DND-41 (cell line): ENCODE data around the gene FOSL1.
"Not testable (repeated sequence)": the region's sequence is repeated elsewhere in the genome, so short reads cannot be mapped to it uniquely, and the experiment has no call there.

Experiments
- ATAC-seq: fragments of 200-7000 bp; cut with Tn5 transposase; 3 replicates; pipeline ENCODE4 v1.9.1; 2021; ENCODE audit warnings: low read depth; ENCODE audit not compliant: insufficient read depth
- DNase-seq: peaks from one replicate; pipeline ENCODE4 v3.0.0-alpha.2; 2020
- H2AFZ ChIP-seq: 2 replicates; pipeline ENCODE4 v1.6.0; 2012; ENCODE audit warnings: low read depth, low read length
- H3K27ac ChIP-seq: 2 replicates; pipeline ENCODE4 v1.5.1; 2012; ENCODE audit warnings: low read length, inconsistent platforms
- H3K27me3 ChIP-seq: fragments of 200-600 bp; sonication (generic); 2 replicates; pipeline ENCODE4 v1.6.0; 2012; ENCODE audit warnings: low read length, mild to moderate bottlenecking, inconsistent platforms; ENCODE audit not compliant: insufficient read depth, poor library complexity
- H3K36me3 ChIP-seq: 2 replicates; pipeline ENCODE4 v1.5.1; 2012; ENCODE audit warnings: low read length, inconsistent platforms; ENCODE audit not compliant: insufficient read depth
- H3K4me1 ChIP-seq: 2 replicates; pipeline ENCODE4 v1.5.1; 2012; ENCODE audit warnings: mild to moderate bottlenecking, low read length; ENCODE audit not compliant: insufficient read depth
- H3K4me2 ChIP-seq: 2 replicates; pipeline ENCODE4 v1.6.0; 2012; ENCODE audit warnings: mild to moderate bottlenecking, moderate library complexity, low read length, inconsistent platforms; ENCODE audit not compliant: insufficient read depth
- H3K4me3 ChIP-seq, 2 experiments: fragments of 200-600 bp in 1 of 2; shearing (Covaris generic) in 1 of 2; 2 replicates each; pipeline ENCODE4 v1.5.1; 2012 to 2016; ENCODE audit warnings: inconsistent platforms in 2 of 2, low read length in 2 of 2, mild to moderate bottlenecking in 2 of 2, low read depth in 1 of 2, moderate library complexity in 1 of 2
- H3K79me2 ChIP-seq: 2 replicates; pipeline ENCODE4 v1.6.0; 2012; ENCODE audit warnings: low read length, inconsistent platforms; ENCODE audit not compliant: insufficient read depth
- H3K9ac ChIP-seq: 2 replicates; pipeline ENCODE4 v1.6.0; 2012; ENCODE audit warnings: low read depth, mild to moderate bottlenecking, inconsistent platforms, low read length, moderate library complexity
- H3K9me3 ChIP-seq: 2 replicates; pipeline ENCODE4 v1.5.1; 2012; ENCODE audit warnings: low read length, moderate library complexity, mild to moderate bottlenecking, inconsistent platforms; ENCODE audit not compliant: insufficient read depth, severe bottlenecking
- H4K20me1 ChIP-seq: 2 replicates; pipeline ENCODE4 v1.6.0; 2012; ENCODE audit warnings: low read length; ENCODE audit not compliant: insufficient read depth
- EZH2 ChIP-seq: IDR thresholded peaks from 3 replicates; pipeline ENCODE4 v1.6.1; 2012; ENCODE audit warnings: borderline replicate concordance, low read depth, mild to moderate bottlenecking, moderate library complexity, low read length, inconsistent platforms; ENCODE audit not compliant: severe bottlenecking
- TF ChIP-seq, protein P1 (sequence below): IDR thresholded peaks from 2 replicates; pipeline ENCODE4 v1.5.1; 2012; ENCODE audit warnings: borderline replicate concordance, low read length, moderate library complexity, mild to moderate bottlenecking; ENCODE audit not compliant: poor library complexity, severe bottlenecking; ENCODE audit errors: extremely low read depth

The FOSL1 gene

DNA sequence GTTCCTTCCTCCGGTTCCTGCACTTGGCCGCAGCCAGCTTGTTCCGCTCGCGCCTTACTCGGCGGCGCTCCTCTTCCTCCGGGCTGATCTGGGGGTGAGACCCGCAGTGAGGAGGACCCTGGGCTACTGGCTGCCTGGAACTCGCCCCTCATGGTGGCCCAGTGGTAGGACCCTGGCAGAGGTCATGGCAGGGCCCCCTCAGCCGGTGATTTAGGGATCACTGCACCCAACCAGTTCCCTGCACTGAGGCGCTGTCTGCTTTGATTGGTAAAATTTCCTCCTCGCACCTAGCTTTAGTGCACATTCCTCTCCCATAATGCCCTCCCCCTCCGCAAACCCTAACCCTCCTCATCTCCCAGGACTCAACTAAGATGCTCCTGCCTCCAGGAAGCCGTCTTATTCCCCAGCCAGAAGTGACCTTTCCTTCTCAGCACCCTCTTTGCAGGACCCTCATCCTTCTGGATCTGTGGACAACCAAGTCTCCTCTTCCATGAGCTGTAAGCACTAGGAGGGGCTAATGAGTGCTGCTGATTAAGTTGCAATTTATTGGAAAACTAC is 6.1 kb downstream of the FOSL1 start:
- H3K4me2 ChIP-seq, result no peak overlapping the region
- H4K20me1 ChIP-seq, result peaks cover 21% of the 10 kb centered on the region; the same call in 1 of the 2 replicates
- no peak for TF ChIP-seq EZH2
- TF ChIP-seq, protein P1, sequence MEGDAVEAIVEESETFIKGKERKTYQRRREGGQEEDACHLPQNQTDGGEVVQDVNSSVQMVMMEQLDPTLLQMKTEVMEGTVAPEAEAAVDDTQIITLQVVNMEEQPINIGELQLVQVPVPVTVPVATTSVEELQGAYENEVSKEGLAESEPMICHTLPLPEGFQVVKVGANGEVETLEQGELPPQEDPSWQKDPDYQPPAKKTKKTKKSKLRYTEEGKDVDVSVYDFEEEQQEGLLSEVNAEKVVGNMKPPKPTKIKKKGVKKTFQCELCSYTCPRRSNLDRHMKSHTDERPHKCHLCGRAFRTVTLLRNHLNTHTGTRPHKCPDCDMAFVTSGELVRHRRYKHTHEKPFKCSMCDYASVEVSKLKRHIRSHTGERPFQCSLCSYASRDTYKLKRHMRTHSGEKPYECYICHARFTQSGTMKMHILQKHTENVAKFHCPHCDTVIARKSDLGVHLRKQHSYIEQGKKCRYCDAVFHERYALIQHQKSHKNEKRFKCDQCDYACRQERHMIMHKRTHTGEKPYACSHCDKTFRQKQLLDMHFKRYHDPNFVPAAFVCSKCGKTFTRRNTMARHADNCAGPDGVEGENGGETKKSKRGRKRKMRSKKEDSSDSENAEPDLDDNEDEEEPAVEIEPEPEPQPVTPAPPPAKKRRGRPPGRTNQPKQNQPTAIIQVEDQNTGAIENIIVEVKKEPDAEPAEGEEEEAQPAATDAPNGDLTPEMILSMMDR, result no peak
- H2AFZ ChIP-seq, result no peak overlapping the region
- H3K27me3 ChIP-seq, result peaks cover 10% of the 10 kb centered on the region
- H3K79me2 ChIP-seq, result peaks cover 12% of the 10 kb centered on the region
- H3K27ac ChIP-seq, result no peak overlapping the region
- DNase-seq (no peak), ATAC-seq (no peak)
- no peak overlapping the region for H3K9ac ChIP-seq
- peaks cover 47% of the 10 kb centered on the region for H3K4me1 ChIP-seq
- H3K36me3 ChIP-seq, result no peaks in the 10 kb centered on the region
- H3K4me3 ChIP-seq, result no peak overlapping the region
- H3K9me3 ChIP-seq, result no peaks in the 10 kb centered on the region

DNA sequence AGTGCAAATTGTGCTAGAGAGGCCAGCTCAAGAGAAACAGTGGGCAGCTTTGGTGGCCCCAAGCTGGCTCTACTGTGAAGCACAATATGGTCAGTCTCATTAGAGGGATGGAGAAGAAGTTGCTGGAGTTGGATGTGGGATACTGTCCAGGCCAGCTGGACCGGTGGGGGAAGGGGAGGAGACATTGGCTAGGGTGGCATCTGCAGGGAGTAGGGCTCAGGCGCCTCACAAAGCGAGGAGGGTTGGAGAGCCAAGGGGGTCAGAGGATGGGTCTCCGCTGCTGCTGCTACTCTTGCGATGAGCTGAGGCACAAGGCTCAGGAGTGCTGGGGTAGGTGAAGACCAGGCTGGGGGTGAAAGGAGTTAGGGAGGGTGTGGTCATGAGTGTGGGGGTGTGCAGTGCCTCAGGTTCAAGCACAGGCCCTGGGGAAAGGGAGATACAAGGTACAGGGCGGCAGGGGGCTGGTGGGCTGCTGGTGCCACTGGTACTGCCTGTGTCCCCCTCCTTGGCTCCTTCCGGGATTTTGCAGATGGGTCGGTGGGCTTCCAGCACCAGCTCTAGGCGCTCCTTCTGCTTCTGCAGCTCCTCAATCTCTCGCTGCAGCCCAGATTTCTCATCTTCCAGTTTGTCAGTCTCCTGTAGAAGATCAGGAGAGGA is 7.4 kb downstream of the FOSL1 start:
- Histone ChIP-seq H4K20me1 (peaks cover 21% of the 10 kb centered on the region; the same call in 1 of the 2 replicates), H3K79me2 (peaks cover 18% of the 10 kb centered on the region), H3K36me3 (0 out of 2 replicates have a peak, but pooled peaks cover under 1% of the 10 kb centered on the region), H3K27me3 (no peaks in the 10 kb centered on the region), H3K9ac (no peak overlapping the region), H3K4me1 (peaks cover 48% of the 10 kb centered on the region), H2AFZ (no peak overlapping the region), H3K4me3 (no peak overlapping the region), H3K9me3 (no peaks in the 10 kb centered on the region), H3K4me2 (peak overlapping the region; percentile 96; the same call in 1 of the 2 replicates), H3K27ac (no peak overlapping the region)
- no peak for ATAC-seq
- DNase-seq, result no peak
- TF ChIP-seq, protein P1, result no peak

DNA sequence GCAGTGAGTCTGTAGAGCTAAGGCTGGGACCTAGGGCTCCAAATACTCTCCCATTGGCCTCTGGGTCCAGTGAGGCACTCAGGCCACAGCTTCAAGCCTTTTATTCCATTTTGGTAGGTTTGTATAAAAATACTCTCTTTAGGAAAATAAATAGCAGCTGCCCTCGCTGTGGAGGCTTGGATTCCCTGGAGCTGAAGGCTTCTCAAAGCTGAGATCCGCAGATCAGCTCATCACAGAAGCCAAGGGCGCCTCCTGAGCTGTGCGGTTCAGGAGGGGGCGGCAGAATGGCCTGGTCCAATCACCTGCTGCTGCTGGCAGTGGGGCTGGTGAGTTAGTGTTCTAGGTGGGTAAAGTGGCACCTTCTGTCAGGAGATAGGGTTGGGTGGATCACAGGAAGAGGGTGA is 8.0 kb downstream of the FOSL1 start:
- not testable (repeated sequence) for H3K27ac ChIP-seq, H3K36me3 ChIP-seq, H2AFZ ChIP-seq, H3K9me3 ChIP-seq, ATAC-seq, H3K27me3 ChIP-seq, DNase-seq
- Histone ChIP-seq H3K4me1 (peaks cover 54% of the 10 kb centered on the region), H4K20me1 (peaks cover 21% of the 10 kb centered on the region; the same call in 1 of the 2 replicates), H3K79me2 (peaks cover 24% of the 10 kb centered on the region), H3K4me2 (peak overlapping the region; percentile 96), H3K4me3 (peak overlapping the region in 1 of 2 experiments; percentile 71; a peak in 2 of 4 replicates), H3K9ac (peak overlapping the region; percentile 75; the same call in 1 of the 2 replicates)

DNA sequence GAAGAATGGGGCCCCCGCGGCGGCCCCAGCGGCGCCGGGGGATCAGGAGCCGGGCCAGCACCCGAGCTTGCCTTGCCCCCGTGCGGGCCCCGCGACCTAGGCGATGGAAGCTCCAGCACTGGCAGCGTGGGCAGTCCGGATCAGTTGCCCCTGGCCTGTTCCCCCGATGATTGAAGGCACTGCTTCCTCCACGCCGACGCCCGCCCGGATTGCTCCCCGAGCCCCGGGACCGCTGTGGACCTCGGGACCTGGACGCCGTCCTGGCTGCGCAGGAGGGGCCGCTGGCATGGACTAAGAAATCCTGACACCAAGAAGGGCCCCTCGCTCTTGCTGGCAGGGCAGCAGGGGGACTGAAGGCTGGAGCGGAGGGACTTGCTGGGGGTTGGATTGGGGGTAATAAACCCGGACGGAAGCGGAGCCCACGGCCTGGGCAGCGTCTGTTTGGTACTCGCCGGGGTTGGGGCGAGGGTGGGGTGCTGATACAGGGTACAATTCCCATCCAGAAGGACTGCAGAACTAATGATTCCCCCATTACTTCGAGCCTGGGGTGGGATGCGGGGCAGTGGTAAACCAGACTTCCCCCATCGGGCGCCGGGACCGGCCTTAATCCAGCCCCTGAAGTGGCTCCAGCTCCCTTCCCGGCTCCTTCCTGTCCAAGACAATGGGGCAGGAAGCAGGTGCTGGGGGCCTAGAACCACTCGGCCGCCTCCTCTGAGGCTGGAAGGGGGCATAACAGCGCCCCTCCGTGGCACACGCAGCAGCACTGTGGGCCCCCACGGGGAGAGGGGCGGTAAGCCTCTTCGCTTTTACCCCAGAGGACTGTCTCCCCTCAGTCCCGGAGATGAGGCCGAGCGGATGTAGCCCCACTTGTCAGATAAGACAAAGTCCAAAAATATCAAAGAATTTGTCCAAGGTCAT is 8.7 kb downstream of the FOSL1 start:
- ATAC-seq (no peak; the same call in 2 of the 3 replicates), DNase-seq (peak; percentile 38)
- Histone ChIP-seq H3K27me3 (no peaks in the 10 kb centered on the region), H3K36me3 (peaks cover 14% of the 10 kb centered on the region), H3K4me2 (peak overlapping the region; percentile 96), H3K4me1 (peaks cover 61% of the 10 kb centered on the region), H3K79me2 (peaks cover 27% of the 10 kb centered on the region), H3K4me3 (peak overlapping the region; percentile 51 to 71), H3K27ac (peak overlapping the region; percentile 81; the same call in 1 of the 2 replicates), H3K9ac (peak overlapping the region; percentile 75), H3K9me3 (no peaks in the 10 kb centered on the region), H2AFZ (peak overlapping the region; percentile 88), H4K20me1 (peaks cover 21% of the 10 kb centered on the region; the same call in 1 of the 2 replicates)
- no peak for TF ChIP-seq EZH2
- TF ChIP-seq, protein P1, result peak; percentile 49
